SK-N-SH (cell line): ENCODE measurements around the gene SLAMF8. TPM values are rescaled to one million over a fixed set of nuclear protein-coding genes. Genes with fewer than 3 reads are reported as not detected.

Source experiments
- CTCF ChIA-PET: fragments of 300-600, 350-600 bp; formaldehyde crosslinking; extraction: SDS; loops from one replicate; lab custom pipeline; 2021; lab: Yijun Ruan, JAX
- POLR2A ChIA-PET: fragments of 350-600 bp; sonication (Branson Sonifier 250); formaldehyde crosslinking; extraction: SDS; loops from one replicate; lab custom pipeline; 2020; ENCODE audit warnings: antibody characterized with exemption, inconsistent platforms; lab: Yijun Ruan, JAX
- DNase-seq: peaks from one replicate; pipeline ENCODE4 v3.0.0; 2012
- H2AFZ ChIP-seq: fragments of 200-600 bp; sonication (generic); 2 replicates; pipeline ENCODE4 v1.8.1; 2016; ENCODE audit warnings: antibody characterized with exemption, mild to moderate bottlenecking, low read depth
- H3F3A ChIP-seq: fragments of 200-600 bp; sonication (generic); replicated peaks from 2 replicates; pipeline ENCODE3; 2016; ENCODE audit warnings: antibody characterized with exemption, mild to moderate bottlenecking; ENCODE audit not compliant: insufficient read depth
- H3K27ac ChIP-seq, 2 experiments: fragments of 200-500 bp in 1 of 2; fragments of 200-600 bp in 1 of 2; sonication (Bioruptor generic) in 1 of 2; sonication (generic), shearing (Covaris generic) in 1 of 2; 2 replicates each; pipeline versions ENCODE4 v1.5.1 to v1.6.1; 2014 to 2016; ENCODE audit warnings: low read depth in 2 of 2, inconsistent platforms in 1 of 2, low read length in 1 of 2, mild to moderate bottlenecking in 1 of 2, mixed read lengths in 1 of 2
- H3K27me3 ChIP-seq: fragments of 200-600 bp; sonication (generic), shearing (Covaris generic); 2 replicates; pipeline ENCODE4 v1.6.1; 2016; ENCODE audit warnings: mixed run types; ENCODE audit not compliant: insufficient read depth
- H3K36me3 ChIP-seq, 2 experiments: fragments of 200-500 bp in 1 of 2; fragments of 200-600 bp in 1 of 2; sonication (Bioruptor generic) in 1 of 2; sonication (generic) in 1 of 2; replicated peaks in 1 of 2; 2 replicates each; pipeline versions ENCODE3 to v1.5.1; 2014 to 2016; ENCODE audit warnings: low read length in 1 of 2, mild to moderate bottlenecking in 1 of 2; ENCODE audit not compliant: insufficient read depth in 2 of 2, control insufficient read depth in 1 of 2
- H3K4me1 ChIP-seq, 2 experiments: fragments of 200-500 bp in 1 of 2; fragments of 200-600 bp in 1 of 2; sonication (Bioruptor generic) in 1 of 2; sonication (generic), shearing (Covaris generic) in 1 of 2; 2 replicates each; pipeline versions ENCODE4 v1.5.1 to v1.6.1; 2014 to 2016; ENCODE audit warnings: low read depth in 1 of 2, low read length in 1 of 2, mixed run types in 1 of 2; ENCODE audit not compliant: insufficient read depth in 2 of 2, control insufficient read depth in 1 of 2
- H3K4me2 ChIP-seq: fragments of 200-600 bp; sonication (generic), shearing (Covaris generic); 2 replicates; pipeline ENCODE4 v1.6.1; 2017; ENCODE audit warnings: mixed run types
- H3K4me3 ChIP-seq, 2 experiments: fragments of 200-500 bp in 1 of 2; fragments of 200-600 bp in 1 of 2; sonication (Bioruptor generic) in 1 of 2; sonication (generic), shearing (Covaris generic) in 1 of 2; 2 replicates each; pipeline versions ENCODE4 v1.5.1 to v1.8.1; 2014 to 2016; ENCODE audit warnings: low read depth in 2 of 2, inconsistent platforms in 1 of 2, low read length in 1 of 2, mild to moderate bottlenecking in 1 of 2, mixed read lengths in 1 of 2, moderate library complexity in 1 of 2
- H3K79me2 ChIP-seq: fragments of 200-600 bp; sonication (generic); 2 replicates; pipeline ENCODE4 v1.8.1; 2017; ENCODE audit warnings: mild to moderate bottlenecking; ENCODE audit not compliant: insufficient read depth
- H3K9ac ChIP-seq: fragments of 200-600 bp; sonication (generic); 2 replicates; pipeline ENCODE4 v1.6.1; 2017; ENCODE audit warnings: mixed run types
- H3K9me2 ChIP-seq: fragments of 200-600 bp; sonication (generic); 2 replicates; pipeline ENCODE4 v1.6.1; 2017; ENCODE audit warnings: mixed run types
- H3K9me3 ChIP-seq: fragments of 200-600 bp; sonication (generic); 2 replicates; pipeline ENCODE4 v1.6.1; 2017; ENCODE audit warnings: mixed run types, mild to moderate bottlenecking, moderate library complexity
- H4K20me1 ChIP-seq: fragments of 200-600 bp; sonication (generic); 2 replicates; pipeline ENCODE4 v1.6.1; 2017; ENCODE audit warnings: mild to moderate bottlenecking, mixed run types; ENCODE audit not compliant: insufficient read depth
- CHD2 ChIP-seq: fragments of 150-350 bp; IDR thresholded peaks from 2 replicates; pipeline ENCODE4 v1.6.1; 2018; ENCODE audit warnings: low read length; ENCODE audit not compliant: partially characterized antibody
- FOXJ3 ChIP-seq: sonication (generic); formaldehyde crosslinking; IDR thresholded peaks from 2 replicates; pipeline ENCODE4 v1.5.1; 2020; ENCODE audit warnings: mild to moderate bottlenecking, missing genetic modification reagents
- MXI1 ChIP-seq: IDR thresholded peaks from 2 replicates; pipeline ENCODE4 v1.6.1; 2012; ENCODE audit warnings: mild to moderate bottlenecking, low read depth, low read length, improper control_type of control experiment
- POLR2AphosphoS5 ChIP-seq: IDR thresholded peaks from 2 replicates; pipeline ENCODE4 v1.6.1; 2012; ENCODE audit warnings: low read depth, low read length
- RAD21 ChIP-seq: IDR thresholded peaks from 2 replicates; pipeline ENCODE4 v1.6.1; 2012; ENCODE audit warnings: mild to moderate bottlenecking, low read length
- RFX5 ChIP-seq: IDR thresholded peaks from 2 replicates; pipeline ENCODE4 v1.6.1; 2012; ENCODE audit warnings: mild to moderate bottlenecking, improper control_type of control experiment, low read length
- RXRA ChIP-seq: IDR thresholded peaks from 2 replicates; pipeline ENCODE4 v1.4.0; 2012; ENCODE audit warnings: low read depth, mild to moderate bottlenecking, borderline replicate concordance
- SMC3 ChIP-seq: IDR thresholded peaks from 2 replicates; pipeline ENCODE4 v1.6.1; 2012; ENCODE audit warnings: low read depth, low read length, improper control_type of control experiment
- WGBS: methylation state at CpG from one replicate; pipeline ENCODE4 v1.1.6; 2017; ENCODE audit warnings: low lambda C conversion rate; 5-methylcytosine and 5-hydroxymethylcytosine counted together
- polyA plus RNA-seq, 3 experiments: library from polyadenylated mRNA; depleted of rRNA; stranded (reverse); fragments of >200 nt; gene quantifications; 2 replicates each; pipeline ENCODE4 v1.2.3, GENCODE V29; 2012
- TF ChIP-seq, protein P1 (sequence below): fragments of 200-600 bp; sonication (generic); IDR thresholded peaks from 2 replicates; pipeline ENCODE4 v1.6.1; 2017; ENCODE audit warnings: antibody characterized with exemption, mild to moderate bottlenecking, moderate library complexity
- TF ChIP-seq, protein P2 (sequence below): IDR thresholded peaks from 2 replicates; pipeline ENCODE4 v1.4.0; 2012; ENCODE audit warnings: low read depth
- TF ChIP-seq, protein P3 (sequence below): IDR thresholded peaks from 2 replicates; pipeline ENCODE4 v1.4.0; 2012; ENCODE audit warnings: low read depth, borderline replicate concordance
- TF ChIP-seq, protein P4 (sequence below): IDR thresholded peaks from 2 replicates; pipeline ENCODE4 v1.4.0; 2012; ENCODE audit warnings: low read depth, borderline replicate concordance
- TF ChIP-seq, protein P5 (sequence below): fragments of 150-350 bp; IDR thresholded peaks from 2 replicates; pipeline ENCODE4 v1.6.1; 2017; ENCODE audit warnings: antibody characterized with exemption, low read length, low read depth, borderline replicate concordance

The SLAMF8 gene
- polyA plus RNA-seq, 1 of the 3 experiments (the other 2 are of a cell fraction): not detected

DNA sequence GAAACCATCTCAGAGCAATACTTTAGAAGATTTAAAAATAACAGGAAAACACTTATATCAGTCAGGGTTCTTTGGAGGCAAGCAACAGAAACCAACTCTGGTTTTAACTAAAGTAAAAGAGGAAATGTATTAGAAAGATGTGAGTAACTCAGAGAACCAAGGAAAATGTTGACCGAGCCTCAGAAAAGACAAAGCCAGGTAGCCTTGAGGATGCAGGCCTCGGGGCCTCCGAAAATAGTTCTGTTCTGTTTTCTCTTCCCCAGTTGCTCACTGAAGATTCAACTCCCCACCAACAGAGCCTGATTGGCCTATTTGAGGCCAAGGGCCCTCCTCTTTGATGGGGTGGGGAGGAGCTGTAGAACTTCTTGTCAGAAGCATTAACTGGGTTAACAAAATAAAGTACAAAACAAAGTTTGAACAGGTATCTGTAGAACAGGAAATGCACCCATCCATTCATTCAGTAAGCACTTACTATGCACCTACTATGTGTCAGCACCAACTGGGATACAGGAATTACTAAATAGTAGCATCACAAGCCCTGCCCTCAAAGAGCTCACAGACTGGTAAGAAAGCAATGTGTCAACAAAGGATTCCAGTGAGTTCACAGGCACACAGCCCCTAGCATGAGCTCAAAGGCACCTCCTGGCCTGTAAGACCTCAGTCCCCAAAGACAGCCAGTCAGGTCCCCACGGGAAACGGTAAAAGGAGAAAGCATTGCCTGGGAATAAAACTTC lies 12.6 kb downstream of the SLAMF8 start (continued):
- TF ChIP-seq, protein P1, sequence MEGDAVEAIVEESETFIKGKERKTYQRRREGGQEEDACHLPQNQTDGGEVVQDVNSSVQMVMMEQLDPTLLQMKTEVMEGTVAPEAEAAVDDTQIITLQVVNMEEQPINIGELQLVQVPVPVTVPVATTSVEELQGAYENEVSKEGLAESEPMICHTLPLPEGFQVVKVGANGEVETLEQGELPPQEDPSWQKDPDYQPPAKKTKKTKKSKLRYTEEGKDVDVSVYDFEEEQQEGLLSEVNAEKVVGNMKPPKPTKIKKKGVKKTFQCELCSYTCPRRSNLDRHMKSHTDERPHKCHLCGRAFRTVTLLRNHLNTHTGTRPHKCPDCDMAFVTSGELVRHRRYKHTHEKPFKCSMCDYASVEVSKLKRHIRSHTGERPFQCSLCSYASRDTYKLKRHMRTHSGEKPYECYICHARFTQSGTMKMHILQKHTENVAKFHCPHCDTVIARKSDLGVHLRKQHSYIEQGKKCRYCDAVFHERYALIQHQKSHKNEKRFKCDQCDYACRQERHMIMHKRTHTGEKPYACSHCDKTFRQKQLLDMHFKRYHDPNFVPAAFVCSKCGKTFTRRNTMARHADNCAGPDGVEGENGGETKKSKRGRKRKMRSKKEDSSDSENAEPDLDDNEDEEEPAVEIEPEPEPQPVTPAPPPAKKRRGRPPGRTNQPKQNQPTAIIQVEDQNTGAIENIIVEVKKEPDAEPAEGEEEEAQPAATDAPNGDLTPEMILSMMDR: no peak

DNA sequence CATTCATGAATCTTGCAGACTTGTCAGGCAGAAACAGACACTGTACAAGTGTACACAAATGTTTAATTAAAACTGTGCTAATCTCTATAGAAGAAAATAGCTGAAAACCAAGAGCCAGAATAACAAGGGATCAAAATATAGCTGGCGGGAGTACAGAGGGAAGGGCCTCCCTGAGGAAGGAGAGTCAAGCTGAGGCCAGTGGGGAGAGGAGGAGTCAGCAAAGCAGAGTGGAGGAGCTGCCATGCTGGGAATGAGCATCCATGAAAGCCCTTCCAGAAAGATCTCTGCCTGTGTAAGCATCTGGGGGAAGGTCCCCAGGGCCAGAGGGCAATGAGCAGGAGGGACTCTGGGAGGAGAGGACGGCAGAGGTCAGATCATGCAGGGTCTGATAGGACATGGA lies 15.1 kb downstream of the SLAMF8 start:
- 93% methylated on average over 2 of the region's 2 CpGs for WGBS
- H2AFZ ChIP-seq: no peak overlapping the region
- H4K20me1 ChIP-seq: no peaks in the 10 kb centered on the region
- H3K4me2 ChIP-seq: no peak overlapping the region
- H3K9me3 ChIP-seq: no peaks in the 10 kb centered on the region
- no peaks in the 10 kb centered on the region for H3K27me3 ChIP-seq
- no peaks in the 10 kb centered on the region for H3K36me3 ChIP-seq
- CTCF ChIA-PET: interaction anchor here (0.9 to 4.1 kb wide), 6 partner anchors 10 to 164 kb away, joined by 4 to 22 read pairs (median 8); no protein-coding TSS in a partner anchor
- POLR2A ChIA-PET: no interaction called here
- H3K4me1 ChIP-seq: peaks cover 0 to 3% of the 10 kb centered on the region in 2 experiments; a peak in 1 of 4 replicates
- H3K79me2 ChIP-seq: no peaks in the 10 kb centered on the region
- H3F3A ChIP-seq: no peaks in the 10 kb centered on the region
- TF ChIP-seq, protein P2, sequence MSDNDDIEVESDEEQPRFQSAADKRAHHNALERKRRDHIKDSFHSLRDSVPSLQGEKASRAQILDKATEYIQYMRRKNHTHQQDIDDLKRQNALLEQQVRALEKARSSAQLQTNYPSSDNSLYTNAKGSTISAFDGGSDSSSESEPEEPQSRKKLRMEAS: no peak
- TF ChIP-seq, protein P3, sequence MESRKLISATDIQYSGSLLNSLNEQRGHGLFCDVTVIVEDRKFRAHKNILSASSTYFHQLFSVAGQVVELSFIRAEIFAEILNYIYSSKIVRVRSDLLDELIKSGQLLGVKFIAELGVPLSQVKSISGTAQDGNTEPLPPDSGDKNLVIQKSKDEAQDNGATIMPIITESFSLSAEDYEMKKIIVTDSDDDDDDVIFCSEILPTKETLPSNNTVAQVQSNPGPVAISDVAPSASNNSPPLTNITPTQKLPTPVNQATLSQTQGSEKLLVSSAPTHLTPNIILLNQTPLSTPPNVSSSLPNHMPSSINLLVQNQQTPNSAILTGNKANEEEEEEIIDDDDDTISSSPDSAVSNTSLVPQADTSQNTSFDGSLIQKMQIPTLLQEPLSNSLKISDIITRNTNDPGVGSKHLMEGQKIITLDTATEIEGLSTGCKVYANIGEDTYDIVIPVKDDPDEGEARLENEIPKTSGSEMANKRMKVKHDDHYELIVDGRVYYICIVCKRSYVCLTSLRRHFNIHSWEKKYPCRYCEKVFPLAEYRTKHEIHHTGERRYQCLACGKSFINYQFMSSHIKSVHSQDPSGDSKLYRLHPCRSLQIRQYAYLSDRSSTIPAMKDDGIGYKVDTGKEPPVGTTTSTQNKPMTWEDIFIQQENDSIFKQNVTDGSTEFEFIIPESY: no peak
- TF ChIP-seq RAD21: no peak
- no peak for TF ChIP-seq RFX5
- TF ChIP-seq RXRA: no peak
- no peak for TF ChIP-seq FOXJ3 (CRISPR knock-in tag)
- no peak for TF ChIP-seq SMC3
- TF ChIP-seq, protein P1: no peak
- TF ChIP-seq POLR2AphosphoS5: no peak
- no peak for TF ChIP-seq CHD2
- TF ChIP-seq, protein P4, sequence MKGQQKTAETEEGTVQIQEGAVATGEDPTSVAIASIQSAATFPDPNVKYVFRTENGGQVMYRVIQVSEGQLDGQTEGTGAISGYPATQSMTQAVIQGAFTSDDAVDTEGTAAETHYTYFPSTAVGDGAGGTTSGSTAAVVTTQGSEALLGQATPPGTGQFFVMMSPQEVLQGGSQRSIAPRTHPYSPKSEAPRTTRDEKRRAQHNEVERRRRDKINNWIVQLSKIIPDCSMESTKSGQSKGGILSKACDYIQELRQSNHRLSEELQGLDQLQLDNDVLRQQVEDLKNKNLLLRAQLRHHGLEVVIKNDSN: no peak
- TF ChIP-seq, protein P5, sequence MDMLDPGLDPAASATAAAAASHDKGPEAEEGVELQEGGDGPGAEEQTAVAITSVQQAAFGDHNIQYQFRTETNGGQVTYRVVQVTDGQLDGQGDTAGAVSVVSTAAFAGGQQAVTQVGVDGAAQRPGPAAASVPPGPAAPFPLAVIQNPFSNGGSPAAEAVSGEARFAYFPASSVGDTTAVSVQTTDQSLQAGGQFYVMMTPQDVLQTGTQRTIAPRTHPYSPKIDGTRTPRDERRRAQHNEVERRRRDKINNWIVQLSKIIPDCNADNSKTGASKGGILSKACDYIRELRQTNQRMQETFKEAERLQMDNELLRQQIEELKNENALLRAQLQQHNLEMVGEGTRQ: no peak
- TF ChIP-seq MXI1: no peak
- no peak for DNase-seq
- no peak overlapping the region for H3K27ac ChIP-seq
- H3K4me3 ChIP-seq: no peak overlapping the region
- no peak overlapping the region for H3K9ac ChIP-seq
- H3K9me2 ChIP-seq: no peaks in the 10 kb centered on the region
